H1 (cell line): Measurements from ENCODE around the gene LAMB1. TPM values are rescaled to one million over a fixed set of nuclear protein-coding genes. Genes with fewer than 3 reads are reported as not detected.

Experiments used
- BCL11A ChIP-seq, 2 experiments: IDR thresholded peaks; one replicate each; pipeline ENCODE4 v1.6.1; 2011; ENCODE audit warnings: low read depth in 2 of 2, low read length in 2 of 2, mild to moderate bottlenecking in 2 of 2
- CHD7 ChIP-seq: fragments of 300-600 bp; sonication (generic); IDR thresholded peaks from 2 replicates; pipeline ENCODE4 v1.7.1; 2012; ENCODE audit warnings: low read length, moderate library complexity, mild to moderate bottlenecking, inconsistent platforms; ENCODE audit not compliant: insufficient replicate concordance
- CTBP2 ChIP-seq: IDR thresholded peaks from 2 replicates; pipeline ENCODE4 v1.7.0; 2011; ENCODE audit warnings: borderline replicate concordance, mild to moderate bottlenecking, moderate library complexity, mixed read lengths, low read length; ENCODE audit not compliant: insufficient read depth, insufficient read length
- EP300 ChIP-seq, 2 experiments: IDR thresholded peaks; 1 replicate in 1 of 2; 2 replicates in 1 of 2; pipeline ENCODE4 v1.6.1; 2011 to 2012; ENCODE audit warnings: low read depth in 2 of 2, low read length in 2 of 2, mild to moderate bottlenecking in 2 of 2, borderline replicate concordance in 1 of 2, inconsistent platforms in 1 of 2, moderate library complexity in 1 of 2
- FOSL1 ChIP-seq: IDR thresholded peaks from 2 replicates; pipeline ENCODE4 v1.6.1; 2011; ENCODE audit warnings: mild to moderate bottlenecking, low read depth, low read length, moderate library complexity; ENCODE audit not compliant: insufficient read depth
- HDAC2 ChIP-seq, 2 experiments: fragments of 300-600 bp in 1 of 2; sonication (generic) in 1 of 2; IDR thresholded peaks; 2 replicates each; pipeline ENCODE4 v1.6.1; 2011 to 2012; ENCODE audit warnings: low read depth in 2 of 2, low read length in 2 of 2, mild to moderate bottlenecking in 2 of 2, moderate library complexity in 2 of 2, borderline replicate concordance in 1 of 2, inconsistent platforms in 1 of 2
- JUND ChIP-seq: IDR thresholded peaks from 2 replicates; pipeline ENCODE4 v1.6.1; 2011; ENCODE audit warnings: mild to moderate bottlenecking, improper control_type of control experiment, low read length
- SIRT6 ChIP-seq: IDR thresholded peaks from one replicate; pipeline ENCODE4 v1.7.1; 2012; ENCODE audit warnings: low read length, inconsistent platforms
- SIX5 ChIP-seq: IDR thresholded peaks from 2 replicates; pipeline ENCODE4 v1.6.1; 2011; ENCODE audit warnings: mild to moderate bottlenecking, low read depth, low read length
- polyA plus RNA-seq, 7 experiments: library from polyadenylated mRNA; depleted of rRNA in 3 of 7; stranded (reverse) in 5 of 7; unstranded in 2 of 7; fragments of >200 nt in 5 of 7; fragments of 200-250 nt in 2 of 7; gene quantifications; 1 replicate in 5 of 7; 2 replicates in 1 of 7; 4 replicates in 1 of 7; pipeline versions ENCODE4 v1.2.1 to v1.2.3, GENCODE V29; 2011 to 2013; ENCODE audit warnings: missing spikeins in 2 of 7, mixed read lengths in 2 of 7
- total RNA-seq: library from RNA; stranded (reverse); fragmentation: NEBNext Ultra II Directional; extraction: Animal tissue kit (Norgen Biotek cat#: 25700); gene quantifications from 2 replicates; pipeline ENCODE4 v1.2.1, GENCODE V29; 2021

LAMB1 gene
- total and polyA plus RNA-seq, 2 of the 8 experiments (the other 6 are each of a cell fraction or from before 2014, with no cell fraction given): 31.9 to 38.5 TPM

- TF ChIP-seq HDAC2 (IDR thresholded peaks at IDR 0.05; ENCODE audit: borderline replicate concordance in 1 of 2, low read depth in 2 of 2, low read length in 2 of 2) (no peak), JUND (no peak), CHD7 (no peak), CTBP2 (no peak), BCL11A (IDR thresholded peaks at IDR 0.05; ENCODE audit: low read depth in 2 of 2, low read length in 2 of 2) (no peak), EP300 (IDR thresholded peaks at IDR 0.05; ENCODE audit: borderline replicate concordance in 1 of 2, low read depth in 2 of 2, low read length in 2 of 2) (no peak), SIX5 (no peak), FOSL1 (no peak), SIRT6 (no peak)
Measured at GRCh38 chr7:107948645-107949442, 54.1 kb downstream of the LAMB1 start (continued).
